ENCODE results near the gene PROKR1. TPM values are rescaled to one million over a fixed set of nuclear protein-coding genes. Genes with fewer than 3 reads are reported as not detected.

The PROKR1 gene
- polyA plus RNA-seq, 2 of the 4 experiments (the other 2 are of a cell fraction) = not detected

GRCh38 chr2:68663371-68664156 lies 20.2 kb downstream of the PROKR1 start (continued):
- TF ChIP-seq, protein P1, sequence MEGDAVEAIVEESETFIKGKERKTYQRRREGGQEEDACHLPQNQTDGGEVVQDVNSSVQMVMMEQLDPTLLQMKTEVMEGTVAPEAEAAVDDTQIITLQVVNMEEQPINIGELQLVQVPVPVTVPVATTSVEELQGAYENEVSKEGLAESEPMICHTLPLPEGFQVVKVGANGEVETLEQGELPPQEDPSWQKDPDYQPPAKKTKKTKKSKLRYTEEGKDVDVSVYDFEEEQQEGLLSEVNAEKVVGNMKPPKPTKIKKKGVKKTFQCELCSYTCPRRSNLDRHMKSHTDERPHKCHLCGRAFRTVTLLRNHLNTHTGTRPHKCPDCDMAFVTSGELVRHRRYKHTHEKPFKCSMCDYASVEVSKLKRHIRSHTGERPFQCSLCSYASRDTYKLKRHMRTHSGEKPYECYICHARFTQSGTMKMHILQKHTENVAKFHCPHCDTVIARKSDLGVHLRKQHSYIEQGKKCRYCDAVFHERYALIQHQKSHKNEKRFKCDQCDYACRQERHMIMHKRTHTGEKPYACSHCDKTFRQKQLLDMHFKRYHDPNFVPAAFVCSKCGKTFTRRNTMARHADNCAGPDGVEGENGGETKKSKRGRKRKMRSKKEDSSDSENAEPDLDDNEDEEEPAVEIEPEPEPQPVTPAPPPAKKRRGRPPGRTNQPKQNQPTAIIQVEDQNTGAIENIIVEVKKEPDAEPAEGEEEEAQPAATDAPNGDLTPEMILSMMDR (IDR thresholded peaks at IDR 0.05) = no peak
- no peak for TF ChIP-seq POLR2A (IDR thresholded peaks at IDR 0.05; ENCODE audit: low read length)

DNA sequence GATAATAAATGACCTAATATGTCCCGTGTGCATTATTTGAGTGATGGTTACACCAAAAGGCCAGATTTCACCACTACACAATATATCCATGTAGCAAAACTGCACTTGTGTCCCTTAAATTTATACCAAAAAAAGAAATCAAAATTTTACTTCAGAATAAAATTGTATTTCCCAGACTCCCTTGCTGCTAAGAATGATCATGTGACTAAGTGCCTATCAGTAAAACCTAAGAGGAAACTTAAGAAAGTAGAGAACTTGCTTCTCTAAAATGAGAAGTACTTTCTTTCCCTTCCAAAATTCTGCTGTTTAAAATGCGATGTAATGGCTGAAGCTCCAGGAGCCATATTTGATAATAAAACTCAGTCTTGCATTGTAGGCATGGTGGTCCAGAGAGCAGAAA lies 24.0 kb downstream of the PROKR1 start:
- no peak overlapping the region for H3K4me2 ChIP-seq
- no peak for FAIRE-seq
- no peaks in the 10 kb centered on the region for H3K4me1 ChIP-seq
- POLR2A ChIA-PET = no interaction called here
- WGBS (ENCODE audit: missing lambda C conversion rate) = 52% methylated on average over 2 of the region's 2 CpGs
- ATAC-seq = no peak
- CTCF ChIA-PET = no interaction called here
- no peak overlapping the region for H3K27ac ChIP-seq
- TF ChIP-seq NFE2L2 (conservative IDR thresholded peaks at IDR 0.05; ENCODE audit: low read length) (no peak), BHLHE40 (IDR thresholded peaks at IDR 0.05; ENCODE audit: low read depth, low read length) (no peak), CBX8 (IDR thresholded peaks at IDR 0.05) (no peak), EHMT2 (IDR thresholded peaks at IDR 0.05; ENCODE audit: low read depth) (no peak)
- peaks cover 17% of the 10 kb centered on the region; the same call in 1 of the 3 replicates for H3K9me3 ChIP-seq
- H3K4me3 ChIP-seq = no peak overlapping the region
- no peak for DNase-seq (ENCODE audit: low read depth in 1 of 2, low spot score in 1 of 2)

GRCh38 chr2:68669651-68670050 lies 26.3 kb downstream of the PROKR1 start:
- POLR2A ChIA-PET = no interaction called here
- 50% methylated on average over 3 of the region's 3 CpGs for WGBS (ENCODE audit: missing lambda C conversion rate)
- no peak for TF ChIP-seq TFCP2L1 (CRISPR knock-in tag; IDR thresholded peaks at IDR 0.05)
- no peak for TF ChIP-seq NR3C1 (IDR thresholded peaks at IDR 0.05)
- TF ChIP-seq CBX2 (IDR thresholded peaks at IDR 0.05; ENCODE audit: borderline replicate concordance, low read depth) = no peak
- TF ChIP-seq ESRRA (IDR thresholded peaks at IDR 0.05; ENCODE audit: borderline replicate concordance, low read length) = no peak
- no peak for TF ChIP-seq SREBF2 (IDR thresholded peaks at IDR 0.05)
- no peak for TF ChIP-seq POLR2AphosphoS2 (conservative IDR thresholded peaks at IDR 0.05; ENCODE audit: low read length)
- no peak for TF ChIP-seq SMC3 (IDR thresholded peaks at IDR 0.05)
- TF ChIP-seq, protein P1 (IDR thresholded peaks at IDR 0.05) = no peak
- no peak for TF ChIP-seq CEBPB (IDR thresholded peaks at IDR 0.05)
- no peak for TF ChIP-seq NFE2L2 (conservative IDR thresholded peaks at IDR 0.05; ENCODE audit: low read length)
- TF ChIP-seq, protein P2, sequence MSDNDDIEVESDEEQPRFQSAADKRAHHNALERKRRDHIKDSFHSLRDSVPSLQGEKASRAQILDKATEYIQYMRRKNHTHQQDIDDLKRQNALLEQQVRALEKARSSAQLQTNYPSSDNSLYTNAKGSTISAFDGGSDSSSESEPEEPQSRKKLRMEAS (IDR thresholded peaks at IDR 0.05) = no peak
- no peak for TF ChIP-seq RCOR1 (IDR thresholded peaks at IDR 0.05; ENCODE audit: low read depth, low read length)
- TF ChIP-seq ATOH8 (CRISPR knock-in tag; IDR thresholded peaks at IDR 0.05; ENCODE audit: low read depth) = no peak
- no peak for TF ChIP-seq FOSB (CRISPR knock-in tag; IDR thresholded peaks at IDR 0.05)
- no peak for TF ChIP-seq NPAS2 (CRISPR knock-in tag; IDR thresholded peaks at IDR 0.05; ENCODE audit: borderline replicate concordance)
- no peak for TF ChIP-seq TP53 (CRISPR knock-in tag; IDR thresholded peaks at IDR 0.05)
- no peak for TF ChIP-seq FOXS1 (CRISPR knock-in tag; IDR thresholded peaks at IDR 0.05)
- Histone ChIP-seq H3K4me2 (no peak overlapping the region), H3K9me3 (peaks cover 38% of the 10 kb centered on the region), H3K27ac (no peak overlapping the region), H3K4me3 (no peak overlapping the region), H3K4me1 (no peaks in the 10 kb centered on the region)
- CTCF ChIA-PET = no interaction called here
- FAIRE-seq (no peak), DNase-seq (ENCODE audit: low read depth in 1 of 2, low spot score in 1 of 2) (no peak), ATAC-seq (no peak)
